Stomach (tissue), 4 donors: ENCODE measurements around the gene OLA1.

ENCODE experiments used
- CTCF ChIP-seq, 7 experiments: fragments of 450-650 bp in 4 of 7; fragments of 200-600 bp in 3 of 7; sonication (generic) in 3 of 7; IDR thresholded peaks; one replicate each; pipeline ENCODE4 v1.5.1; 2016 to 2019; ENCODE audit warnings: antibody characterized with exemption in 7 of 7, control low read depth in 2 of 7, mild to moderate bottlenecking in 1 of 7
- EP300 ChIP-seq: sonication (generic); formaldehyde crosslinking; IDR thresholded peaks from one replicate; pipeline ENCODE4 v1.6.1; 2017; ENCODE audit warnings: antibody characterized with exemption
- POLR2A ChIP-seq, 4 donors: fragments of 450-650 bp; IDR thresholded peaks; one replicate each; pipeline ENCODE4 v1.6.1; 2016; ENCODE audit warnings: antibody characterized with exemption in 4 of 4, control low read depth in 2 of 4, mild to moderate bottlenecking in 1 of 4, moderate library complexity in 1 of 4

GRCh38 chr2:174076040-174076439, 172.3 kb downstream of the OLA1 start:
- TF ChIP-seq CTCF (IDR thresholded peaks at IDR 0.05) (no peak), POLR2A (IDR thresholded peaks at IDR 0.05) (no peak), EP300 (no peak)
